Iris pigment epithelial cell (primary cell): Measurements from ENCODE around the gene MARCHF11.

ENCODE experiments used
- DNase-seq: peaks from one replicate; pipeline ENCODE4 v3.0.0-alpha.2; 2011; ENCODE audit warnings: low read depth

The MARCHF11 gene

DNA sequence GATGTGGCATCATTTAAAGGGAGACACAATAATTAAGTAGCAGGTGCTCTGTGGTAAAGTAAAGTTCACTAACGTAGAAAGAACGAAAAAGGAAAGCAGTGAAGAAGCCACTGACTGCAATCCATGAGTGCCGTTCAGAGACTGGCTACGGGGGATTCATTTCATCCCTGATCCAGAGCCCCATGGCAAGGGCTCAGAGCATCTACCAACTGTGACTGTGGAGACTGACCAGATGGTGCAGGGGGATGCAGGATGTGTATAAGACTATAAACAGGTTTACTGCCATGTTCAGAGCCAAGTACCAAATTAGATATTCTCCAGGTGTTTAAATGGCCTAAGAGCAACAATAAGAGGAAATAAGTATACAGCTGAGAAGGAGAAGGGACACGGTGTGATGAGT lies 47.7 kb downstream of the MARCHF11 start:
- no peak for DNase-seq

DNA sequence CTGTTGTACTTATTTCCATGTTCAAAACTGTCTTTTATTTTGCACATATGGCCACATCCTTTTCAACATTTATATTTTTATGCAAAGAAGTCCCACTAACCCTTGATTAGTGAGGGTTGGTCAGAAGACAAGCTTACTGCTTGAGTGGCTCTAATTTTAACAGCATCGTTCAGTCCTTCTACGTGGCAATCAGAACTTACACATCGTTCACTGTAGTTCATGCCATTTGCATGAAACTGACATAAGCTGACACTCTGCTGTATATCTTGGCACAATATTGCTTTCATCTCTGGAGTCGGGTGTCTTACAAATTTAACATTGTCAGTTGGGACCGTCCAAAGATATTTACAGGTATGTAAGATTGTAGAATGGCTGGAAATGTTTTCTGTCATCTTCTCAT lies 50.6 kb downstream of the MARCHF11 start:
- no peak for DNase-seq

DNA sequence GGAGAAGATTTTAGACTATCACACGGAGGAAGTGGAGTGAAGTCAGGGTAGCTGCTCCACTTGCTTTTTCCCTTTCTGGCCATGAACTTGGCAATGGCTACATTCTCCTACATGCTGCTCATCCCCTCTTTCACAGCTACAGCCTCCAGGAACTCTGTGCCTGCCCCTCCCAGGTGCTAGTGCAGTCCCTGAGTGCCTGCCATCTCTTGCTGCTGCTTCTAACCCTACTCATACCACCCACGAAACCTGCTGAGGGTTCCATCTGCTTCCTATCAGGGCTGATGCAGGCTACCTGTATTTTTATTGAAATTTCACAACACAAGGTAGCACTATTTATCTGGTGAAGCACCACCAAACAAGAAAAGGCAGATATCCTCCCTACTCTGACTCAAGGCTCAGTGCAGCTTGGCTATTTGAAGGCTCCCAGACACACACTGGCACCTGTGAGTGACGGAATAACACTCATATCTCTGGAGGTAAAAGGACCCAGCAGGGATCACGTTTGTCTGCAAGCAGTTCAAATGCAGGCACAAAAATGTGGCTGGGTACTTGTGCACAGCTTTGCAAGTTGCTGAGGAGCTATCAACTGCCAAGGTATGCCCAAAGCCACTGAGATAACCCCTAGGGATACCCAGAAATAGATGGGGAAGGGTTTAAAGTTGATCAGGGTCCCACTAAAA lies 51.6 kb downstream of the MARCHF11 start:
- no peak for DNase-seq

DNA sequence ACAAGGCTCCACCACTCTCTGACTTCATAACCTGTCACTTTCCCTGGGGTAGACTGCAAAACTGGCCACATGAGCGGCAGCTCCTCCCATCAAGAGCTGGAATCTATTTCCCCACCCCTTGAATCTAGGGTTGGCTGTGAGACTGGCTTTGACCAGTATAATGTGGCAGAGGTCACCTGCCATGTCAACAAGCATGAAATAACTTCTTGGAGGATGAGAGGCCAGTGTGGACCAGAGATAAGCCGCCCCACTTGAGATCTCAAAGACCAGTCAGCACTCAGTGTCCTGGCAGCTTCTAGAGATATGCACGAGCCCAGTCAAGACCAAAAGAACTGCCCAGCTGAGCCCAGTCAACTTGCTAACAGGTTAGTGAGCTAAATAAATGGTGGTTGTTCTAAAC lies 59.0 kb downstream of the MARCHF11 start:
- no peak for DNase-seq

DNA sequence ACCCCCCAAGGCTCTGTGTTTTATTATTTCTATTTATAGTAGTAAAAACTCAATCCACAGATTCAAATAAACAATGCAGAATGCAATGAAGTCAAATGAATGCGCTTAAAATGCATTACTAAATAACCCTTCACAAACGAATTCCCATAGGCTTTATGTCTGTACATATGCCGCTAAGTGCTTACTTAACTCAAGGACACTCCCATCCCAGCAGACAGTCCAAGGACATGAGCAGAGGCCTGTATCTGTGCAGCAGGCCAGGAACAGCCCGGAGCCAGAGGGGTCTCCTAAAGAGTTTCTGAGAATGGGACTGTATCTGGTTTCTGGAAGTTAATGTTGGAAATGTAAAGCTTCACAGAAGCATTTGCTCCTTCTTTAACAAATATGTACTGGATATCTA lies 59.8 kb downstream of the MARCHF11 start:
- no peak for DNase-seq

GRCh38 chr5:16115140-16115539 lies 64.5 kb downstream of the MARCHF11 start:
- DNase-seq: no peak

DNA sequence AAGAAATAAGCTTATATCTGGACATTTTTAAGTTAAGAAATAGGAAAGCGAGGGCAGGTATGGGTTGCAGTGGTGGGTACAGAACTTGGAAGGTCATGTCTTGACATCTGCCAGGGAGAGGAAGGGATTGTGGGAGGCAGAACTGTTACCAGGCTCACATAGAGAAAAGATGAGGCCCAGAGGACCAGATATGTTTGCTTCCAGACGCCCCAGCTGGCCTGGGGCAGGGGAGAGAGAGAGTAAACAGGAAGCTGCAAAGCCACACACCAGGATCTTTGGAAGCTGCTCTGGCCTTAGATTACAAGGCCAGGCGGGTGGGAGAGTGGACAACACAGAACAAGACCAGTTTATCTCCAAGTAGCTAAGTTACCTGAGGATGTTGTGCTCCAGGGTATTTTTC lies 71.2 kb downstream of the MARCHF11 start:
- DNase-seq: no peak

GRCh38 chr5:16104961-16105360 lies 74.6 kb downstream of the MARCHF11 start:
- DNase-seq: no peak

- no peak for DNase-seq
These were observed 84.0 kb downstream of the MARCHF11 start for GRCh38 chr5:16095612-16096011.

- no peak for DNase-seq
These were observed 89.3 kb downstream of the MARCHF11 start for GRCh38 chr5:16090270-16090669.

DNA sequence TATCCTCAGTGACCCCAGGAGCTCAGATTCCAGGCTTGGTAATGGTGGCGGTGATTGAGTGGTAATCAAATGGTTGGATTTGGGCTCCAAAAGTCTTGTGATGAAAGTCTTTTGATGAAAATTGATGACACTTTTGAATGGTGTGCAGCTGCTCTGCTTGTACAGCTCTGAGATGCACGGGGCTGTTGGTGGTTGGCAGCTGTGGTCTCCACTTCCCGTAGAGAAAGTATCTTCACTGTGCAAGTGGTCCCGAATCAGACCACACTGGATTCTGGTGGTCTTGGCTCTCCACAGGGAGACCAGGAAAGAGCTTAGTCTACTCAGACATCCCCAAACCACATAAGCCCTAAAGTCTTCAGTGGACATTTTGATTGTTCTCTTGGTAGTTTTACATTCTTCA lies 96.6 kb downstream of the MARCHF11 start:
- no peak for DNase-seq

GRCh38 chr5:16082053-16082452 lies 97.5 kb downstream of the MARCHF11 start:
- peak; percentile 1 for DNase-seq

- no peak for DNase-seq
These were observed 98.1 kb downstream of the MARCHF11 start for GRCh38 chr5:16081376-16081955.

DNA sequence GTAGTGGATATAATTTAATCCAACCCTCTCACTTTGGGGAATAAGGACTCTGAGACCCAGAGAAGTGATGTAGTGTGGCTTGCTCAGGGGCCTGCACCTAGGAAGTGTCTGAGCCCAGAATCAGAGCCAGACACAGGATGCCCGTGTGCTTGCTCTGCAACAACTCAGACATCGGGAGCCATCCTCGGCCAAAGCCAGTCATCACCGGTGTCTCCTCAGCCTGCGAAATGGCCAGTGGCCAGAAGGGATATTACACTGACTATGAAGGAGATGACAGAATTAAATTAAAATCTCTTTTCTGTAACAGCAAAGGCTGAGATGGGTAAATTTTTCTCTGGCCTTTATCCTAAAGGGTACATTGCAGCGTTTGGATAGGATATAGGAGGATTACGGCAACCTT lies 102.9 kb downstream of the MARCHF11 start:
- DNase-seq: no peak

DNA sequence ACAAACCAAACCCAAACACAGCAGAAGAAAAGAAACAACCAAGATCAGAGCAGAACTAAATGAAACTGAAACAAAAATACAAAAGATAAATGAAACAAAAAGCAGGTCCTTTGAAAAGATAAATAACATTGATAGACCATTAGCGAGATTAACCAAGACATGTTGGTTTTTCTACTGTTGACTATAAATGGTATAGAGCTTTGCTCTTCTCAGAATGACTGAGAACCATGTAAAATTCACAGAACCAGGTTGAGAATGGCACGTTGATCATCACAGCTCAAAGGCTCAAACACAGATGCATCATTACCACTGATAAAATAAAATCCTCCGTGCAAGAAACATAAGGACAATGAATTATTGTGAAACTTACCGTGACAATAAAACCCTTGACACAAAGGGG lies 105.2 kb downstream of the MARCHF11 start:
- no peak for DNase-seq

DNA sequence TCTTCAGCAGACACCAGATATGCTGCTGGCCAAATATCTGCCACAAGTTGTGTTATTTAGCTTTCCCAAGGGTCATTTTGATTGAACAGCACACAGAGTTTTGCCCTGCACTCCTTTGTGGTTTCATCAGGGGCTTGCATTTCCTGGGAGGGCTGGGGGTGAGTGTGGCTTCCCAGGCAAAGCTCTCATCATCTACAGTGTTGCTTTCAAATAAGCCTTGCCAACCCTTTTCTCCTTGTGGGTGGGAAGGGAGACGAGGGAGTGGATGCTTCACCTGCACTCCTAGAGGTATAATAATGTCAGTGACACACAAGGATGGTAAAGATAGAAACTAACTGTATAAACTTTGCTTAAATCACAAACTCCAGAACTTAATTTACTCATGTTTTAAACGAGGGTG lies 107.0 kb downstream of the MARCHF11 start:
- no peak for DNase-seq

DNA sequence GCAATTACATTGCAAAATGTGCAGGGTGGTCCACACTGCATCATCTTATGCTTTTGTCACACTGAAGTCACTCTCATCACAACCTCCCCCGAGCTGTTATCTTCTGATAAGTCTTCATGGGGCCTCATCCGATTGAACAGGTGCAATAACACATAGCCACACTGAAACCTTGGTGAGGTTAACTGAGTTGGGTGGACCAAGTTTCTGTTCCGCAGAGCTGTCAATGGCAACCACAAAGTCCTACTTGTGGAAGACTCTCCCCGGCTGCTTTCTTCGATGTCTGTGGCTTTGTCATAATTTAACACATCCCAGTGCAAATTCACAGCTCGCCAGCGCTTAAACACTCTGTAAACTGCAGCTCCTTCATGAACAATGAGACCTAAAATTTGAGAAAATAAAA lies 112.2 kb downstream of the MARCHF11 start:
- DNase-seq: no peak

DNA sequence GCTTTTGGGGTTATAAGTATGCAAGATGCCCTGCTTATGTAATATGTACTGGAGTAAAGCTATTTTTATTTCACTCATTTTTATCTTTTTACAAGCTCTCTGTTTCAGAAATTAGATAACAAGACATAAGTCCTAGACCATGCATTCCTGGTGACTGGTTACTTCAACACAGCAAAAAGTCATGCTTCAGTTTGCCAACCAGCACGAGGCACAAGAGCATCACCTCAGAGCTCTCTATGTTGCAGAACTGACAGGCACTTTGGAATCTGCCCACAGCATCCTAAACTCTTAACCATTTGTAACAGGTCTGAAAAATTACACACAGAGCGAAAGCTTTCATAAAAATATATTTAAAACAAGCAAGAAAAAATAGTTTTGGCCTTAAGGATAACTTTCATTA lies 112.8 kb downstream of the MARCHF11 start:
- DNase-seq: no peak

GRCh38 chr5:16066320-16066719 lies 113.3 kb downstream of the MARCHF11 start:
- no peak for DNase-seq

DNA sequence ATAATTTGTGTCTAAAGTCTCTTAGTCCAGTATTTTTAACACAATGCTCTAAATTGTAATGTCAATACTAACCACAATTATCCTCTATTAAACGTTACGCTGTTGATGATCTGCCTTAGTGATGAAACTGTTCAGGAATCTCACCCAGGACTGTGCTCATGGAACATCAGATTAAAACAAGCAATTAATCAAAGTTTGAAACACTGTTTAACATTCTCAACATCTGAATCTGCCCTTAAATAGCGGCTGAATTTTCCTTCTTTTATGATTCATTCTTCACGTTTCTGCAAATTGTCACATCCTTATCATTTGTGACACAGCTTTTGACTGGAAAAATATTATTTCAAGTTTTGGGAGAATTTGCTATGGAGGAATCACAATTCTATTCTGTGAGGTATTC lies 113.8 kb downstream of the MARCHF11 start:
- no peak for DNase-seq

- DNase-seq: no peak
These were observed 115.3 kb downstream of the MARCHF11 start for GRCh38 chr5:16064135-16064893.

- no peak for DNase-seq
These were observed 118.4 kb downstream of the MARCHF11 start for GRCh38 chr5:16061163-16061562.

- DNase-seq: peak; percentile 28
These were observed 122.3 kb downstream of the MARCHF11 start for GRCh38 chr5:16057277-16057676.
